Forelimb muscle (tissue), 1 donor: ENCODE measurements around the gene APBB1IP. TPM values are rescaled to one million over a fixed set of nuclear protein-coding genes. Genes with fewer than 3 reads are reported as not detected.

Experiments
- polyA plus RNA-seq: library from polyadenylated mRNA; unstranded; fragments of 120-200 nt; gene quantifications from one replicate; pipeline ENCODE4 v1.2.1, GENCODE V29; 2013; ENCODE audit not compliant: insufficient read length

The APBB1IP gene
- polyA plus RNA-seq, 1 donor: 1.6 TPM

Other genes starting within 250 kb of the APBB1IP start
- 0.15 TPM for gene GAD2, start 221.6 kb upstream of the APBB1IP start, polyA plus RNA-seq